Measurements from ENCODE around the gene CRACR2A. TPM values are rescaled to one million over a fixed set of nuclear protein-coding genes. Genes with fewer than 3 reads are reported as not detected.
A peak's percentile ranks its signal among the peaks of the same experiment; 100 is the strongest.

CRACR2A gene
- total RNA-seq, 4 donors from 2014 or later = 1.1 to 3.3 (median 2.8) TPM

GRCh38 chr12:3681595-3682061 is 71.3 kb downstream of the CRACR2A start:
- intact Hi-C loops (cut with DNase I) = no loop called here
- Histone ChIP-seq H3K27me3 (no peaks in the 10 kb centered on the region), H3K27ac (replicated peaks in 1 of 4) (no peak overlapping the region), H3K4me1 (peaks cover 0 to 9% (median 3%) of the 10 kb centered on the region in 4 donors), H3K4me3 (no peak overlapping the region), H3K9me3 (no peaks in the 10 kb centered on the region), H3K36me3 (peaks cover 0 to 12% (median 0%) of the 10 kb centered on the region in 4 donors)
- no peak for DNase-seq (ENCODE audit: extremely low spot score)
- WGBS = 89% methylated on average over 6 of the region's 6 CpGs
- TF ChIP-seq POLR2AphosphoS5 (IDR thresholded peaks at IDR 0.05) (no peak), POLR2A (IDR thresholded peaks at IDR 0.05; ENCODE audit: low read depth) (no peak), EP300 (IDR thresholded peaks at IDR 0.05) (no peak), CTCF (IDR thresholded peaks at IDR 0.05) (no peak)

GRCh38 chr12:3680919-3681594 is 71.9 kb downstream of the CRACR2A start:
- Histone ChIP-seq H3K4me1 (peaks cover 0 to 9% (median 3%) of the 10 kb centered on the region in 4 donors), H3K9me3 (no peaks in the 10 kb centered on the region), H3K36me3 (peaks cover 0 to 12% (median 0%) of the 10 kb centered on the region in 4 donors), H3K27me3 (no peaks in the 10 kb centered on the region), H3K27ac (replicated peaks in 1 of 4) (no peak overlapping the region), H3K4me3 (no peak overlapping the region)
- 73% methylated on average over 8 of the region's 8 CpGs for WGBS
- DNase-seq (ENCODE audit: extremely low spot score) = peak; percentile 89
- no peak for TF ChIP-seq POLR2AphosphoS5 (IDR thresholded peaks at IDR 0.05)
- TF ChIP-seq POLR2A (IDR thresholded peaks at IDR 0.05; ENCODE audit: low read depth) = no peak
- no peak for TF ChIP-seq EP300 (IDR thresholded peaks at IDR 0.05)
- no peak for TF ChIP-seq CTCF (IDR thresholded peaks at IDR 0.05)
- intact Hi-C loops (cut with DNase I) = no loop called here

- intact Hi-C loops (cut with DNase I) = no loop called here
Measured at GRCh38 chr12:3679831-3680230, 73.1 kb downstream of the CRACR2A start.

DNA sequence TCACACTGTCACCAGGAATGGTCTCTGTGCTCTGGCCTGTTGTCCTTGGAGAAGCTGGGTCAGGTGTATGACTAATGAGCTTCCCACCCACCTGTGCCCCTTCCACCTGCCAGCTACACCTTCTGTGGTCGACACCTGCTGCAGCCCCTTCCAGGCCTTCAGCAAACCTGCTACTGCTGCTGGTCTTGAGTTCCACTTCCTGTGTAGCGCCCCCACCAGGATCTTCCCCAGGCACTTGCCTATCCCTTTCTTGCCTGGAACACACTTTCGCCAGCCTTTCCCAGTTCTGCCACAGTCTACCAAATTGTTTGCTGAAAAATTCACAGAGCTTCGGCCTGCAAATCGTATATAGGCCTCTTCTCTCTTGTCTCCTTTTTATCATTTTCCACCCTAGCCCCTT is 75.3 kb downstream of the CRACR2A start:
- TF ChIP-seq EP300 (IDR thresholded peaks at IDR 0.05) (no peak), POLR2A (IDR thresholded peaks at IDR 0.05; ENCODE audit: low read depth) (no peak), CTCF (IDR thresholded peaks at IDR 0.05) (no peak), POLR2AphosphoS5 (IDR thresholded peaks at IDR 0.05) (no peak)
- Histone ChIP-seq H3K9me3 (no peaks in the 10 kb centered on the region), H3K4me3 (no peak overlapping the region), H3K27ac (replicated peaks in 1 of 4) (no peak overlapping the region), H3K27me3 (no peaks in the 10 kb centered on the region), H3K36me3 (peaks cover 0 to 17% (median 4%) of the 10 kb centered on the region in 4 donors), H3K4me1 (peaks cover 0 to 9% (median 4%) of the 10 kb centered on the region in 4 donors)
- 94% methylated on average over 5 of the region's 5 CpGs for WGBS
- intact Hi-C loops (cut with DNase I) = no loop called here
- DNase-seq (ENCODE audit: extremely low spot score) = no peak

More at GRCh38 chr12:3679831-3680230, 73.1 kb downstream of the CRACR2A start:
- DNase-seq (ENCODE audit: extremely low spot score) = peak; percentile 53
- no peak overlapping the region for H3K4me3 ChIP-seq
- H3K36me3 ChIP-seq = peaks cover 0 to 12% (median 0%) of the 10 kb centered on the region in 4 donors
- H3K9me3 ChIP-seq = no peaks in the 10 kb centered on the region
- no peak overlapping the region for H3K27ac ChIP-seq (replicated peaks in 1 of 4)
- no peaks in the 10 kb centered on the region for H3K27me3 ChIP-seq
- WGBS = 96% methylated on average over 3 of the region's 3 CpGs
- TF ChIP-seq POLR2A (IDR thresholded peaks at IDR 0.05; ENCODE audit: low read depth) (no peak), EP300 (IDR thresholded peaks at IDR 0.05) (no peak), CTCF (IDR thresholded peaks at IDR 0.05) (no peak), POLR2AphosphoS5 (IDR thresholded peaks at IDR 0.05) (no peak)
- H3K4me1 ChIP-seq = peaks cover 0 to 16% (median 7%) of the 10 kb centered on the region in 4 donors
